DMS 273 (cell line): ENCODE measurements around the gene SERPINA4.
A peak's percentile ranks its signal among the peaks of the same experiment; 100 is the strongest.

Source experiments
- DNase-seq: peaks from one replicate; lab custom pipeline; 2025; ENCODE audit not compliant: unreplicated experiment; lab: John Stamatoyannopoulos, UW

The SERPINA4 gene

GRCh38 chr14:94560751-94561655, at the start of gene SERPINA4:
Gene SERPINA4 (plus strand): TSS chr14:94561442. CDS start chr14:94563483, 2,041 bp downstream.
- no peak for DNase-seq

- no peak for DNase-seq
These were observed 46.9 kb upstream of the SERPINA4 start for GRCh38 chr14:94514351-94514750.

- DNase-seq = no peak
These were observed 45.8 kb upstream of the SERPINA4 start for GRCh38 chr14:94515426-94515825.

- no peak for DNase-seq
These were observed 45.4 kb upstream of the SERPINA4 start for GRCh38 chr14:94515856-94516255.

- DNase-seq = no peak
These were observed 44.0 kb upstream of the SERPINA4 start for GRCh38 chr14:94517248-94517640.

- no peak for DNase-seq
These were observed 43.5 kb upstream of the SERPINA4 start for GRCh38 chr14:94517641-94518257.

GRCh38 chr14:94521375-94522114, 39.7 kb upstream of the SERPINA4 start:
- no peak for DNase-seq

GRCh38 chr14:94522115-94522724, 39.0 kb upstream of the SERPINA4 start:
- no peak for DNase-seq

- DNase-seq = no peak
These were observed 38.0 kb upstream of the SERPINA4 start for GRCh38 chr14:94523265-94523664.

GRCh38 chr14:94524093-94524492, 37.1 kb upstream of the SERPINA4 start:
- DNase-seq = no peak

- no peak for DNase-seq
These were observed 30.1 kb upstream of the SERPINA4 start for GRCh38 chr14:94531187-94531586.

- no peak for DNase-seq
These were observed 28.8 kb upstream of the SERPINA4 start for GRCh38 chr14:94532447-94532846.

- no peak for DNase-seq
These were observed 25.7 kb upstream of the SERPINA4 start for GRCh38 chr14:94535506-94535905.

GRCh38 chr14:94536836-94537235, 24.4 kb upstream of the SERPINA4 start:
- DNase-seq = peak; percentile 55

- no peak for DNase-seq
These were observed 23.0 kb upstream of the SERPINA4 start for GRCh38 chr14:94538070-94538740.

- no peak for DNase-seq
These were observed 22.1 kb upstream of the SERPINA4 start for GRCh38 chr14:94539181-94539580.

- peak; percentile 34 for DNase-seq
These were observed 21.0 kb upstream of the SERPINA4 start for GRCh38 chr14:94540031-94540794.

GRCh38 chr14:94541234-94541975, 19.8 kb upstream of the SERPINA4 start:
- no peak for DNase-seq

- no peak for DNase-seq
These were observed 19.0 kb upstream of the SERPINA4 start for GRCh38 chr14:94542111-94542810.
